Muscle layer of colon (tissue), 2 donors: ENCODE results near the gene PCGF3.

Source experiments
- H3K27ac ChIP-seq: one replicate; pipeline ENCODE4 v1.7.0; 2013; ENCODE audit warnings: low read depth, mild to moderate bottlenecking, low read length, moderate library complexity
- H3K27me3 ChIP-seq, 2 donors: one replicate each; pipeline ENCODE4 v1.7.0; 2013; ENCODE audit warnings: low read length in 2 of 2, mild to moderate bottlenecking in 2 of 2; ENCODE audit not compliant: insufficient read depth in 2 of 2, control insufficient read depth in 1 of 2
- H3K36me3 ChIP-seq: one replicate; pipeline ENCODE4 v1.7.0; 2013; ENCODE audit warnings: mild to moderate bottlenecking, low read length; ENCODE audit not compliant: insufficient read depth
- H3K4me1 ChIP-seq: one replicate; pipeline ENCODE4 v1.7.0; 2013; ENCODE audit warnings: mild to moderate bottlenecking, low read length; ENCODE audit not compliant: insufficient read depth
- H3K4me3 ChIP-seq, 2 donors: one replicate each; pipeline ENCODE4 v1.7.0; 2013; ENCODE audit warnings: low read length in 2 of 2, low read depth in 1 of 2, mild to moderate bottlenecking in 1 of 2, moderate library complexity in 1 of 2
- H3K9ac ChIP-seq: one replicate; pipeline ENCODE4 v1.7.0; 2013; ENCODE audit warnings: low read length
- H3K9me3 ChIP-seq: one replicate; pipeline ENCODE4 v1.7.0; 2013; ENCODE audit warnings: mild to moderate bottlenecking, low read length
- donor health status: abdominal sarcoma.
- donor health status: Adenocarcinoma of cecum.

Gene PCGF3, protein sequence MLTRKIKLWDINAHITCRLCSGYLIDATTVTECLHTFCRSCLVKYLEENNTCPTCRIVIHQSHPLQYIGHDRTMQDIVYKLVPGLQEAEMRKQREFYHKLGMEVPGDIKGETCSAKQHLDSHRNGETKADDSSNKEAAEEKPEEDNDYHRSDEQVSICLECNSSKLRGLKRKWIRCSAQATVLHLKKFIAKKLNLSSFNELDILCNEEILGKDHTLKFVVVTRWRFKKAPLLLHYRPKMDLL

DNA sequence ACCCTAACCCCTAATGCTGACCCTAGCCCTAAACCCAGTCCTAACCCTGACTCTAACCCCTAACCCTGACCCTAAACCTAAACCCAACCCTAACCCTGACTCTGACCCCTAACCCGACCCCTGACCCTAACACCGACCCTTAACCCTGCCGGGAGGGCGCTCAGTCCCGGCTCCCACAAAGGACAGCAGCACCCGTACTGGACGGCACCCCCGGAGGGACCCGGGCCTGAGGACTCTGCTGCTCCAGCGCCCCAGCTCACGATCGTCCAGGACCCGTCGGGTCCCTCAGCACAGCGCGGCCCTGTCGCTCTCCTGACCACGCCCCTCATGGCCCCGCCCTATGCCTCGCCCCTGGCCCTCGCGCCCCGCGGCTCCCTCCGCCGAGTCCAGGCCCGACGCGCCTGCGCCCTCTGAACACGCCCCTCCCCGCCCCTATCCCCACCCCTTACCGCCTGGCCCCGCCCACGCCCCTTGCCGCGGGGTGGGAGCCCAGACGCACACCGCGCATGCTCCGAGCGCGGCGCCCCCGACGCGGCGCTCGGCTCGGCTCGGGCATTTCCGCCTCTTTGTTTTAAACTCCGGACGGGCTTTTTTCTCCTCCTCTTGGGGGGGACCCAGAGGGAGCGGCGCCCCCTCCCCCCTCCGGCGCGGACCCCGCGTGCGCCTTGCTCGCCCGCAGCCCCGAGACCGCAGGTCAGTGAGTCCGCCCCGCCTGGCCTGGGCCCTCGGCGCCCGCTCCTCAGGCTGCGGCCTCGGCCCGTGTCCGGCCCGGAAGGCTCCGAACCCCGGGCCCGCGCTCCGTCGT, at the start of gene PCGF3:
PCGF3 (plus strand) TSS at position 555 of the 805 bp plus-strand sequence. CDS start 27,849 bp downstream, outside the sequence.
- Histone ChIP-seq H3K27ac (peak within 1 kb of the TSS; percentile 85), H3K4me3 (peak within 1 kb of the TSS; percentile 80 to 93), H3K9me3 (no peaks in the 10 kb centered on the region), H3K9ac (peak within 1 kb of the TSS; percentile 76), H3K27me3 (no peaks in the 10 kb centered on the region), H3K36me3 (no peaks in the 10 kb centered on the region), H3K4me1 (peaks cover 24% of the 10 kb centered on the region)

DNA sequence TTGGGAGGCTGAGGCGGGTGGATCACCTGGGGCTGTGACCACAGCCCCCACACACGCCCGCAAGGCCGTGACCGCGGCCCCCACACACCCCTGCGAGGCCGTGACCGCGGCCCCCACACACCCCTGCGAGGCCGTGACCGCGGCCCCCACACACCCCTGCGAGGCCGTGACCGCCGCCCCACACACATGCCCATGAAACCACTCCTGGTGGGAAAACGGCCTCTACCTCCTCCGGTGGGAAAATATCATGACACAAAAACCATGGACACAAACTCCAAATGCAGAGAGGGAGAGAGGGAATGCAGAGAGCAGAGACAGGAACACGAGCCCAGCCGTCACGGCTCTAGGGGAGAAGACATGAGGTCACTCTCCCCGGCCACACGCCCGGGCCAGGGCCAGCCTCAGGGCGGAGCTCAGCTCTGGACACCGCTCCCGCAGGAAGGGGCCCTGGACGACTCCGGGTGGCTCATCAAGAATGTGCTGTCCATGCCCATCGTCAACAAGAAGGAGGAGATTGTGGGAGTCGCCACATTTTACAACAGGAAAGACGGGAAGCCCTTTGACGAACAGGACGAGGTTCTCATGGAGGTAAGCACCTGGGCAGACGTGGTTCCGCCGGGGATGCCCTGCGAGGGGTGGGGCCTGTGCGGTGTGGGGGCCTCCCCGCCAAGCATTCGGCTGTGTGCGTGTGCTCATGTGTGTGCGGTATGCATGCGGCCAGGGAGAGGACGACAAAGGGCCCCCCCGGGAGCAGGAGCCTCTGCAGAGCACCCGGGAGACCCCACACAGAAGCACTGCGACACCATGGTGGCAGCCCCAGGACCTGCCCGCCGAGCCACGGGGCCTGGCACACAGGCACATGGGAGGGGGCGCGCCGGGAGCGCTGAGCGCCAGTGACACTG, 48.9 kb upstream of the PCGF3 start:
- Histone ChIP-seq H3K36me3 (no peaks in the 10 kb centered on the region), H3K9ac (no peak overlapping the region), H3K4me3 (no peak overlapping the region), H3K4me1 (no peaks in the 10 kb centered on the region), H3K9me3 (no peaks in the 10 kb centered on the region), H3K27me3 (peaks cover 0 to 15% of the 10 kb centered on the region in 2 donors), H3K27ac (no peak overlapping the region)

DNA sequence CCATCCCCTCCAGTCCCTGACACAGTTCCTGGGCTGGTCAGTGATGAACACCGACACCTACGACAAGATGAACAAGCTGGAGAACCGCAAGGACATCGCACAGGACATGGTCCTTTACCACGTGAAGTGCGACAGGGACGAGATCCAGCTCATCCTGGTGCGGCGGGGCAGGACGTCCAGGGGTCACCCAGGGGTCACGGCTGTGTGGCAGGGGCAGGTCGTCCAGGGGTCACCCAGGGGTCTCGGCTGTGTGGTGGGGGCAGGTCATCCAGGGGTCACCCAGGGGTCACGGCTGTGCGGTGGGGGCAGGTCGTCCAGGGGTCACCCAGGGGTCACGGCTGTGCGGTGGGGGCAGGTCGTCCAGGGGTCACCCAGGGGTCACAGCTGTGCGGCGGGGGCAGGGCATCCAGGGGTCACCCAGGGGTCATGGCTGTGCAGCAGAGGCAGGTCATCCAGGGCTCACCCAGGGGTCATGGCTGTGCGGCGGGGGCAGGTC, 48.2 kb upstream of the PCGF3 start:
- no peak overlapping the region for H3K4me3 ChIP-seq
- no peak overlapping the region for H3K27ac ChIP-seq
- H3K9ac ChIP-seq, result no peak overlapping the region
- H3K9me3 ChIP-seq, result no peaks in the 10 kb centered on the region
- no peaks in the 10 kb centered on the region for H3K4me1 ChIP-seq
- H3K36me3 ChIP-seq, result no peaks in the 10 kb centered on the region
- H3K27me3 ChIP-seq, result peaks cover 0 to 12% of the 10 kb centered on the region in 2 donors

DNA sequence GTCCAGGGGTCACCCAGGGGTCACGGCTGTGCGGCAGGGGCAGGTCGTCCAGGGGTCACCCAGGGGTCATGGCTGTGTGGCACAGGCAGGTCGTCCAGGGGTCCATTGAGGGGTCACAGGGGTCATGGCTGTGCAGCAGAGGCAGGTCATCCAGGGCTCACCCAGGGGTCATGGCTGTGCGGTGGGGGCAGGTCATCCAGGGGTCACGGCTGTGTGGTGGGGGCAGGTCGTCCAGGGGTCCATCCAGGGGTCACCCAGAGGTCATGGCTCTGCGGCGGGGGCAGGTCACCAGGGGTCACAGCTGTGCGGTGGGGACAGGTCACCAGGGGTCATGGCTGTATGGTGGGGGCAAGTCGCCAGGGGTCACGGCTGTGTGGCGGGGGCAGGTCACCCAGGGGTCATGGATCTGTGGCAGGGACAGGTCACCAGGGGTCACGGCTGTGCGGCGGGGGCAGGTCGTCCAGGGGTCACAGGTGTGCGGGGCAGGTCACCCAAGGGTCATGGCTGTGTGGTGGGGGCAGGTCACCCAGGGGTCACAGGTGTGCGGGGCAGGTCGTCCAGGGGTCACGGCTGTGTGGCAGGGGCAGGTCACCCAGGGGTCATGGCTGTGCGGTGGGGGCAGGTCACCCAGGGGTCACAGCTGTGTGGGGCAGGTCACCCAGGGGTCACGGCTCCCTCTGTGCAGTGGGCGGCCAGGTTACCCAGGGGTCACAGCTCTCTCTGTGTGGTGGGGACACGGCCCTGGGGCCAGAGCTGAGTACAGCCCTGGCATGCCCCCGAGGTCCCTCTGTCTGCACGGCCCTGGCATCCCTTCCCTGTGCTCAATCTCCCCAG, 47.6 kb upstream of the PCGF3 start:
- Histone ChIP-seq H3K9me3 (no peaks in the 10 kb centered on the region), H3K27me3 (peaks cover 0 to 12% of the 10 kb centered on the region in 2 donors), H3K4me3 (no peak overlapping the region), H3K27ac (no peak overlapping the region), H3K9ac (no peak overlapping the region), H3K36me3 (no peaks in the 10 kb centered on the region), H3K4me1 (no peaks in the 10 kb centered on the region)

DNA sequence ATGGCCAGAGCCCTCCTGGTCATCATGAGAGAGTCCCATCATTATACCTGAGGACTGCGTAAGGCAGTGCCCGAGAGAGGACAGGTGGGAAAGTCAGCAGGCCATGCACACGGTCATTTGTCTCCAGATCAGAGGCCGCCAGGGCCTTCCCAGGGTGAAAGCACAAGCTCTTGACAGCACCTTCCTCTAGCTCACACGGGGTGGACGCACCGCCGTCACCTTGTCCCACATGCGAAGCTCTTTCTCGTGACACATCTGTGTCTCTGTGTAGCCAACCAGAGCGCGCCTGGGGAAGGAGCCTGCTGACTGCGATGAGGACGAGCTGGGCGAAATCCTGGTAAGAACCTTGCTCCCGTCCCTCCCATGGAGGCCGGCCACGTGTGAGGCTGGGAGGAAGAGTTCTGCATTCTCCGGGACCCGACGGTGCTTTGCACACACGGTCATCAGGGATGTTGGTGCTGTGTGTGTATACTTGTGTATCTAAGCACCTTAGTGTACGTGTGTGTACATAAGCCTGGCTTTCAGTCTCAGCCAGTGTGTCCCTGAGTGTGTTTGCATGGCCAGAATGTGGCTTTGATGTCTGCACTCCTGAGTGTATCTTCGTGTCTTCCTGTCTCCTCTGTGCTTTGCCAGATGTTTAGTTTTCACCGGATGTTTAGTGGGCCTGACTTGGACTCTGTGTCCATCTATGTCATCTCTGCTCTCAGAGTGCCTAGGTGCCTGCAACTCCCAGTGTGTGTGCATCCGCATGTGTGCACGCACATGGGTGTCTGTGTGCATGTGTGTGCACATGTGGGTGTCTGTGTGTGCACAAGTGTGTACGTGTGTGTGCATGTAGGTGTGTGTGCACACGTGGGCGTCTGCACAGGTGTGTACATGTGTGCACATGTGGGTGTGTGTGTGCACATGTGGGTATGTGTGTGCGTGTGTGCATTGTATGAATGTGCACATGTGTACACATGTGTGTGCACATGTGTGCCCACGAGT, 46.7 kb upstream of the PCGF3 start:
- H3K9ac ChIP-seq, result no peak overlapping the region
- no peaks in the 10 kb centered on the region for H3K9me3 ChIP-seq
- no peak overlapping the region for H3K4me3 ChIP-seq
- H3K36me3 ChIP-seq, result no peaks in the 10 kb centered on the region
- no peaks in the 10 kb centered on the region for H3K4me1 ChIP-seq
- H3K27ac ChIP-seq, result no peak overlapping the region
- peaks cover 0 to 12% of the 10 kb centered on the region in 2 donors for H3K27me3 ChIP-seq

DNA sequence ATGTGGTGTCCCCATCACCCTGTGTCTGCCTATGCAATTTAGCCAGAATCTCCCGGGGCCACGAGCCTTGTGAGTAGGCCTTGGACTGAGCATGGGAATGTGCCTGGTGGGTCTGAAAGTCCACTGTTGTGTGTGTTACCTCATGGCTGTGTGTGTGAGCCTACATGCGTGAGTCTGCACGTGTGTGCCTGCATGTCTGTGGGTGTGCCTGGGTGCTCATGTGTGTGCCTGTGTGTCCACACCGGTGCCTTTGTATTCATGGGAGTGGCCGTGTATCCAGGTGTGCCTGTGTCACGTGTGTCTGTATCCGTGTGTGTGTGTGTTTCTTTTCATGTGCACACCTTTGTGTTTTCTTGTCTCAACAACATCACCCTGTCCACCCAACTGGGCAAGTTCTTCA, 45.8 kb upstream of the PCGF3 start:
- Histone ChIP-seq H3K36me3 (no peaks in the 10 kb centered on the region), H3K4me3 (no peak overlapping the region), H3K9me3 (no peaks in the 10 kb centered on the region), H3K27me3 (peaks cover 0 to 10% of the 10 kb centered on the region in 2 donors), H3K4me1 (no peaks in the 10 kb centered on the region), H3K27ac (no peak overlapping the region), H3K9ac (no peak overlapping the region)

DNA sequence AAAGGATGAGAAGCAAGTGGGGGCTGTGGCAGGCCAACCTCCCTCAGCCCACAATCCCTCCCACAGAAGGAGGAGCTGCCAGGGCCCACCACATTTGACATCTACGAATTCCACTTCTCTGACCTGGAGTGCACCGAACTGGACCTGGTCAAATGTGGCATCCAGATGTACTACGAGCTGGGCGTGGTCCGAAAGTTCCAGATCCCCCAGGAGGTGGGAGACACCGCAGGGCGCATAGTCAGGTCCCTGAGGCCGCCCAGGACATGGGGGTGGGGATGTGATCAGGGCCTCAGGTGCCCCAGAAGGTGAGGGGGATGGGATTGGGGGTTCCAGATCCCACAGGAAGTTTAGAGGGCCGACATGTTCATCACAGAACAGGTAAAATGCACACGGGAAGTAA, 45.2 kb upstream of the PCGF3 start:
- Histone ChIP-seq H3K9me3 (no peaks in the 10 kb centered on the region), H3K36me3 (no peaks in the 10 kb centered on the region), H3K27me3 (peaks cover 0 to 4% of the 10 kb centered on the region in 2 donors), H3K9ac (no peak overlapping the region), H3K4me1 (no peaks in the 10 kb centered on the region), H3K4me3 (no peak overlapping the region), H3K27ac (no peak overlapping the region)

DNA sequence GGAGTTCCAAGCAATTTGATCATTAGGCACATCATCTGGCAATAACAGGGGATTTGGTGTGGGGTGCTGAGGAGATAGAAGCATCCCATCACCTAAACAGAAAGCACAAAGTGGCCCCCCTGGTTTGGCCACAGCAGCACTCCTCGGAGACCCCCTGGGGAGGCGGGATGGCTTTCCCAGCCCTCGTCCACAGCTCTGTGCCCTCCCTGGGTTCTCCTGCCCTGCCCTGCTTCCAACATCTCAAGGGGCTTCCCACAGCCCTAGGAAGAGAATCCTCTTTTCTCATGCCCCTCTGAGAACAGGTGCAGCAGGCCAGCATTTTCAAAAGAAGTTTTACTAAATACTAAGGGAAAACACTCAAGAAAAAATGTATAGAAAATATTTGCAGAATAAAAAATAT, 44.4 kb upstream of the PCGF3 start:
- H3K36me3 ChIP-seq, result no peaks in the 10 kb centered on the region
- H3K27me3 ChIP-seq, result no peaks in the 10 kb centered on the region
- H3K27ac ChIP-seq, result no peak overlapping the region
- no peaks in the 10 kb centered on the region for H3K9me3 ChIP-seq
- H3K4me3 ChIP-seq, result no peak overlapping the region
- H3K4me1 ChIP-seq, result no peaks in the 10 kb centered on the region
- H3K9ac ChIP-seq, result no peak overlapping the region

DNA sequence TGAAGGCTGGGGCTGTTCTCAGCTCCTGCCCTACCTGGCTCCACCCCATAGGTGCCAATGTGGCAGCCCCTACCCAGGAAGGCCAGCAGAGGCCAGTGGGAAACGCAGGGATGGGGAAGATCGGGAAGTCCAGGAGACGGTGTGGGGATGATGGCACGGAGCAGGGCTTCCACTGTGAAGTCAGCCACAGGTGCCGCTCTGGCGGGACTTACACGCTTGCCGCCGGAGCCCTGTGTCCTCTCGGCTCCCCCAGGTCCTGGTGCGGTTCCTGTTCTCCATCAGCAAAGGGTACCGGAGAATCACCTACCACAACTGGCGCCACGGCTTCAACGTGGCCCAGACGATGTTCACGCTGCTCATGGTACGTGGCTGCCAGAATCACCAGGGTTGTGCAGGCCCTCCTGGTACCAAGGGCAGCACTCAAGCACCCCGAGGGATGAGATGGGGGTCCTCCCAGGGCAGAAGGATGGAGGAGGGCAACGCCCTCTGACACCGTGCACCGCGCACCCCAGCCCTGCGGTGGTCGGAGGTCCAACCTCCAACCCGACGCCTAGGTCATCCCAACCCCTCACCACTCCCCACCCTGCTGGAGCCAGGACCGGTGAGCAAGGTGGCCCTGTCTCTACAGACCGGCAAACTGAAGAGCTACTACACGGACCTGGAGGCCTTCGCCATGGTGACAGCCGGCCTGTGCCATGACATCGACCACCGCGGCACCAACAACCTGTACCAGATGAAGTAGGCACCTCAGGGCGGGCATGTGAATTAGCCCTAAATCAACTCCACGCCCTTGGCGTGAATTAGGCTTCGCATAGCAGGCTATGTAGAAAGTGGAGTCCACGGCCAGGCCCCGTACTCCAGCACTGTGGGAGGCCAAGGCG, 43.5 kb upstream of the PCGF3 start:
- Histone ChIP-seq H3K4me3 (no peak overlapping the region), H3K9me3 (no peaks in the 10 kb centered on the region), H3K27ac (no peak overlapping the region), H3K9ac (no peak overlapping the region), H3K4me1 (no peaks in the 10 kb centered on the region), H3K27me3 (no peaks in the 10 kb centered on the region), H3K36me3 (no peaks in the 10 kb centered on the region)
